Germinal center (tissue), 1 donor: Measurements from ENCODE around the gene OR9A2.

Experiments used
- DNase-seq: peaks from one replicate; pipeline ENCODE4 v3.0.0; 2012; ENCODE audit warnings: mixed read lengths, low spot score

OR9A2 gene

GRCh38 chr7:143027032-143027431, at the start of gene OR9A2:
OR9A2 (minus strand) TSS chr7:143027132; CDS start chr7:143027132, 0 bp downstream.
- no peak for DNase-seq

GRCh38 chr7:143074141-143074540, 47.2 kb upstream of the OR9A2 start:
- no peak for DNase-seq

- DNase-seq, result no peak
These were observed 46.6 kb upstream of the OR9A2 start for GRCh38 chr7:143073556-143073955.

GRCh38 chr7:143069912-143070500, 43.1 kb upstream of the OR9A2 start:
- DNase-seq, result no peak

- no peak for DNase-seq
These were observed 41.5 kb upstream of the OR9A2 start for GRCh38 chr7:143068446-143068845.

- DNase-seq, result no peak
These were observed 36.8 kb upstream of the OR9A2 start for GRCh38 chr7:143063741-143064140.

- no peak for DNase-seq
These were observed 28.8 kb upstream of the OR9A2 start for GRCh38 chr7:143055754-143056153.

GRCh38 chr7:143054621-143055020, 27.7 kb upstream of the OR9A2 start:
- DNase-seq, result no peak

GRCh38 chr7:143052041-143052440, 25.1 kb upstream of the OR9A2 start, which contains the start of gene OR6V1:
OR6V1 (plus strand) TSS chr7:143052341; CDS start chr7:143052341, 0 bp downstream.
- DNase-seq, result no peak

GRCh38 chr7:143050931-143051330, 24.0 kb upstream of the OR9A2 start:
- DNase-seq, result no peak

- no peak for DNase-seq
These were observed 22.4 kb upstream of the OR9A2 start for GRCh38 chr7:143049362-143049761.

GRCh38 chr7:143048827-143049226, 21.9 kb upstream of the OR9A2 start:
- DNase-seq, result no peak

- DNase-seq, result no peak
These were observed 20.4 kb upstream of the OR9A2 start for GRCh38 chr7:143047326-143047725.

- DNase-seq, result no peak
These were observed 19.5 kb upstream of the OR9A2 start for GRCh38 chr7:143046426-143046851.

- no peak for DNase-seq
These were observed 16.5 kb upstream of the OR9A2 start for GRCh38 chr7:143043391-143043790.

- DNase-seq, result no peak
These were observed 15.9 kb upstream of the OR9A2 start for GRCh38 chr7:143042790-143043271.

GRCh38 chr7:143042159-143042789, 15.3 kb upstream of the OR9A2 start:
- no peak for DNase-seq

- DNase-seq, result no peak
These were observed 14.4 kb upstream of the OR9A2 start for GRCh38 chr7:143041346-143041745.

- no peak for DNase-seq
These were observed 13.3 kb upstream of the OR9A2 start for GRCh38 chr7:143040209-143040715.

- no peak for DNase-seq
These were observed 11.7 kb upstream of the OR9A2 start for GRCh38 chr7:143038635-143039034.

GRCh38 chr7:143027683-143028082, 751 bp upstream of the OR9A2 start:
- no peak for DNase-seq

GRCh38 chr7:143025371-143025770, 1.6 kb downstream of the OR9A2 start:
- DNase-seq, result no peak

- no peak for DNase-seq
These were observed 3.9 kb downstream of the OR9A2 start for GRCh38 chr7:143023047-143023446.

GRCh38 chr7:143018931-143019330, 8.0 kb downstream of the OR9A2 start:
- no peak for DNase-seq
